CD14-positive monocyte (primary cell): ENCODE measurements around the gene CPNE9. TPM values are rescaled to one million over a fixed set of nuclear protein-coding genes. Genes with fewer than 3 reads are reported as not detected.

ENCODE experiments used
- DNase-seq, 3 donors: peaks; one replicate each; pipeline ENCODE4 v3.0.0-alpha.2; 2011 to 2022
- H2AFZ ChIP-seq: 2 replicates; pipeline ENCODE4 v1.6.0; 2012; ENCODE audit warnings: mild to moderate bottlenecking, low read depth, low read length, inconsistent platforms; ENCODE audit not compliant: insufficient read depth, poor library complexity, severe bottlenecking
- H3K27ac ChIP-seq, 2 donors: 1 replicate in 1 of 2; 2 replicates in 1 of 2; pipeline ENCODE4 v1.5.1; 2012 to 2013; ENCODE audit warnings: low read length in 2 of 2, control low read depth in 1 of 2, inconsistent platforms in 1 of 2, low read depth in 1 of 2, mild to moderate bottlenecking in 1 of 2
- H3K27me3 ChIP-seq, 2 donors: one replicate each; pipeline versions ENCODE4 v1.6.0 to v1.6.1; 2011 to 2013; ENCODE audit warnings: low read length in 2 of 2; ENCODE audit not compliant: control insufficient read depth in 2 of 2, insufficient read depth in 2 of 2
- H3K36me3 ChIP-seq, 2 donors: replicated peaks in 1 of 2; 1 replicate in 1 of 2; 2 replicates in 1 of 2; pipeline versions ENCODE4 v1.5.1 to v1.6.1; 2012 to 2013; ENCODE audit warnings: low read length in 2 of 2, control low read depth in 1 of 2, inconsistent platforms in 1 of 2, mild to moderate bottlenecking in 1 of 2; ENCODE audit not compliant: insufficient read depth in 2 of 2, control insufficient read depth in 1 of 2
- H3K4me1 ChIP-seq, 2 donors: 1 replicate in 1 of 2; 2 replicates in 1 of 2; pipeline versions ENCODE4 v1.5.1 to v1.6.1; 2012 to 2013; ENCODE audit warnings: low read length in 2 of 2, control low read depth in 1 of 2, inconsistent platforms in 1 of 2, mild to moderate bottlenecking in 1 of 2, moderate library complexity in 1 of 2; ENCODE audit not compliant: insufficient read depth in 2 of 2, control insufficient read depth in 1 of 2
- H3K4me2 ChIP-seq: replicated peaks from 2 replicates; pipeline ENCODE3; 2012; ENCODE audit warnings: low read length, moderate library complexity, mild to moderate bottlenecking; ENCODE audit not compliant: poor library complexity, severe bottlenecking; ENCODE audit errors: extremely low read depth
- H3K4me3 ChIP-seq, 3 experiments: fragments of 200-600 bp in 1 of 3; sonication (generic) in 1 of 3; replicated peaks in 1 of 3; 1 replicate in 2 of 3; 2 replicates in 1 of 3; pipeline ENCODE4 v1.5.1; 2011 to 2013; ENCODE audit warnings: low read length in 3 of 3, mild to moderate bottlenecking in 3 of 3, control low read depth in 2 of 3, low read depth in 2 of 3, inconsistent platforms in 1 of 3, moderate library complexity in 1 of 3
- H3K79me2 ChIP-seq: 2 replicates; pipeline ENCODE4 v1.6.0; 2012; ENCODE audit warnings: mild to moderate bottlenecking, control low read depth, inconsistent platforms, low read length, moderate library complexity; ENCODE audit not compliant: insufficient read depth
- H3K9ac ChIP-seq: 2 replicates; pipeline ENCODE4 v1.6.0; 2017; ENCODE audit warnings: low read length, mild to moderate bottlenecking; ENCODE audit not compliant: insufficient read depth, poor library complexity, severe bottlenecking
- H3K9me3 ChIP-seq, 2 donors: replicated peaks in 1 of 2; 1 replicate in 1 of 2; 2 replicates in 1 of 2; pipeline versions ENCODE4 v1.5.1 to v1.6.1; 2012 to 2013; ENCODE audit warnings: low read length in 2 of 2, control low read depth in 1 of 2; ENCODE audit not compliant: control insufficient read depth in 1 of 2, insufficient read depth in 1 of 2
- H4K20me1 ChIP-seq: 2 replicates; pipeline ENCODE4 v1.6.0; 2012; ENCODE audit warnings: mild to moderate bottlenecking, low read length, control low read depth, moderate library complexity; ENCODE audit not compliant: insufficient read depth
- H3K27ac Mint-ChIP-seq, 7 donors: one replicate each; pipeline ENCODE4 v1.8.0; 2020; ENCODE audit warnings: mild to moderate bottlenecking in 7 of 7, mixed read lengths in 7 of 7, moderate library complexity in 6 of 7, inconsistent platforms in 2 of 7
- H3K27me3 Mint-ChIP-seq, 3 donors: one replicate each; pipeline ENCODE4 v1.8.0; 2021 to 2022; ENCODE audit warnings: low read depth in 3 of 3, mild to moderate bottlenecking in 3 of 3, mixed read lengths in 3 of 3, moderate library complexity in 3 of 3, inconsistent platforms in 1 of 3
- H3K36me3 Mint-ChIP-seq, 2 donors: one replicate each; pipeline ENCODE4 v1.8.0; 2020; ENCODE audit warnings: mixed read lengths in 2 of 2, inconsistent platforms in 1 of 2, mild to moderate bottlenecking in 1 of 2
- H3K4me1 Mint-ChIP-seq: one replicate; pipeline ENCODE4 v1.8.0; 2020; ENCODE audit warnings: mild to moderate bottlenecking, mixed read lengths
- H3K4me3 Mint-ChIP-seq, 2 donors: one replicate each; pipeline ENCODE4 v1.8.0; 2020; ENCODE audit warnings: mild to moderate bottlenecking in 2 of 2, mixed read lengths in 2 of 2, moderate library complexity in 1 of 2
- H3K9me3 Mint-ChIP-seq, 7 donors: one replicate each; pipeline ENCODE4 v1.8.0; 2020 to 2022; ENCODE audit warnings: mixed read lengths in 7 of 7, mild to moderate bottlenecking in 6 of 7, moderate library complexity in 6 of 7, inconsistent platforms in 2 of 7
- CTCF ChIP-seq: fragments of 200-600 bp; IDR thresholded peaks from one replicate; pipeline ENCODE4 v1.8.0; 2022; ENCODE audit warnings: antibody characterized with exemption, mild to moderate bottlenecking
- WGBS: methylation state at CpG from one replicate; pipeline ENCODE4 v1.1.5; 2013; ENCODE audit warnings: missing lambda C conversion rate; ENCODE audit not compliant: insufficient coverage; 5-methylcytosine and 5-hydroxymethylcytosine counted together
- intact Hi-C, 2 donors: fragments of 100-400 bp; cut with micrococcal nuclease; formaldehyde crosslinking; loops; one replicate each; pipeline versions ENCODE4 v1.15.0 to v1.15.1; 2023
- polyA plus RNA-seq, 3 donors: library from polyadenylated mRNA; depleted of rRNA in 1 of 3; unstranded in 2 of 3; stranded (reverse) in 1 of 3; fragments of 300-500 nt in 2 of 3; fragments of >200 nt in 1 of 3; fragmentation: Illumina TruSeq in 2 of 3; gene quantifications; 1 replicate in 2 of 3; 2 replicates in 1 of 3; pipeline ENCODE4 v1.2.3, GENCODE V29; 2012 to 2021

CPNE9 gene
- polyA plus RNA-seq, 3 donors: 0.51 to 0.55 TPM; not detected in 1

GRCh38 chr3:9765865-9766264 is 62.2 kb downstream of the CPNE9 start:
- Mint-ChIP-seq H3K36me3 (peaks cover 41 to 63% of the 10 kb centered on the region in 2 donors), H3K27ac (no peak overlapping the region), H3K4me3 (no peak overlapping the region), H3K4me1 (peaks cover 50% of the 10 kb centered on the region), H3K9me3 (peaks cover 0 to 2% (median 0%) of the 10 kb centered on the region in 7 donors), H3K27me3 (peaks cover 0 to 11% (median 11%) of the 10 kb centered on the region in 3 donors)
- no peak overlapping the region for H3K4me2 ChIP-seq
- no peaks in the 10 kb centered on the region for H3K27me3 ChIP-seq
- H3K9ac ChIP-seq: no peak overlapping the region
- H4K20me1 ChIP-seq: peaks cover 24% of the 10 kb centered on the region
- DNase-seq: no peak
- intact Hi-C loops: no loop called here
- peaks cover 18% of the 10 kb centered on the region for H3K79me2 ChIP-seq
- no peak overlapping the region for H2AFZ ChIP-seq
- no peak for TF ChIP-seq CTCF
- peaks cover 44 to 50% of the 10 kb centered on the region in 2 donors for H3K4me1 ChIP-seq
- H3K9me3 ChIP-seq: no peaks in the 10 kb centered on the region
- H3K27ac ChIP-seq: no peak overlapping the region
- WGBS: 100% methylated on average over 3 of the region's 4 CpGs
- H3K4me3 ChIP-seq: no peak overlapping the region
- peaks cover 33 to 53% of the 10 kb centered on the region in 2 donors for H3K36me3 ChIP-seq

- peak; percentile 56 to 61 (median 58) for DNase-seq
- Histone ChIP-seq H3K9me3 (no peaks in the 10 kb centered on the region), H3K27me3 (no peaks in the 10 kb centered on the region), H3K27ac (peak overlapping the region; percentile 21 to 78), H4K20me1 (peaks cover 9% of the 10 kb centered on the region), H3K4me3 (peak overlapping the region in 1 of 3 experiments; percentile 89), H3K79me2 (peaks cover 18% of the 10 kb centered on the region), H3K36me3 (peaks cover 19 to 37% of the 10 kb centered on the region in 2 donors), H3K9ac (peak overlapping the region; percentile 30), H3K4me1 (peaks cover 44 to 51% of the 10 kb centered on the region in 2 donors), H3K4me2 (peak overlapping the region; percentile 96), H2AFZ (peak overlapping the region; percentile 35)
- H3K4me1 Mint-ChIP-seq: peaks cover 54% of the 10 kb centered on the region
- H3K9me3 Mint-ChIP-seq: peaks cover 0 to 1% (median 0%) of the 10 kb centered on the region in 7 donors
- H3K36me3 Mint-ChIP-seq: peaks cover 28 to 48% of the 10 kb centered on the region in 2 donors
- H3K4me3 Mint-ChIP-seq: peak overlapping the region; percentile 67 to 95
- intact Hi-C loops: no loop called here
- WGBS: no CpG with 5 or more reads among the region's 7 CpGs
- H3K27me3 Mint-ChIP-seq: peaks cover 0 to 16% (median 12%) of the 10 kb centered on the region in 3 donors
- H3K27ac Mint-ChIP-seq: peak overlapping the region; percentile 79 to 93 (median 89)
- TF ChIP-seq CTCF: no peak
Observed at GRCh38 chr3:9767418-9767817, 63.8 kb downstream of the CPNE9 start.
